SHP77 (cell line): ENCODE measurements around the gene CXorf58.

Source experiments
- DNase-seq, 2 experiments: peaks; one replicate each; lab custom pipeline; 2025; lab: John Stamatoyannopoulos, UW

CXorf58 gene

GRCh38 chrX:23901060-23901459 lies 6.7 kb upstream of the CXorf58 start:
- DNase-seq, result no peak

- DNase-seq, result peak; percentile 52
These were observed 6.0 kb upstream of the CXorf58 start for GRCh38 chrX:23901805-23902204.

- peak; percentile 7 to 17 for DNase-seq
These were observed 5.4 kb upstream of the CXorf58 start for GRCh38 chrX:23902419-23902818.

GRCh38 chrX:23904096-23904495 lies 3.7 kb upstream of the CXorf58 start:
- DNase-seq, result no peak

- DNase-seq, result no peak
These were observed 702 bp upstream of the CXorf58 start for GRCh38 chrX:23907111-23907497.

- DNase-seq, result no peak
These were observed 606 bp downstream of the CXorf58 start for GRCh38 chrX:23908219-23909004.

- DNase-seq, result no peak
These were observed 3.5 kb downstream of the CXorf58 start for GRCh38 chrX:23911126-23911835.

GRCh38 chrX:23919148-23919547 lies 11.3 kb downstream of the CXorf58 start:
- no peak for DNase-seq

GRCh38 chrX:23919706-23920320 lies 12.0 kb downstream of the CXorf58 start:
- DNase-seq, result no peak

GRCh38 chrX:23926015-23926414 lies 18.2 kb downstream of the CXorf58 start:
- no peak for DNase-seq

- DNase-seq, result no peak
These were observed 23.2 kb downstream of the CXorf58 start for GRCh38 chrX:23930894-23931604.

GRCh38 chrX:23932046-23932445 lies 24.2 kb downstream of the CXorf58 start:
- DNase-seq, result no peak

GRCh38 chrX:23935106-23935505 lies 27.3 kb downstream of the CXorf58 start:
- DNase-seq, result no peak

GRCh38 chrX:23936180-23936579 lies 28.4 kb downstream of the CXorf58 start:
- DNase-seq, result no peak

- DNase-seq, result no peak
These were observed 29.3 kb downstream of the CXorf58 start for GRCh38 chrX:23937100-23937499.

- no peak for DNase-seq
These were observed 30.9 kb downstream of the CXorf58 start for GRCh38 chrX:23938690-23939089.

GRCh38 chrX:23939203-23939602 lies 31.4 kb downstream of the CXorf58 start:
- DNase-seq, result no peak

- DNase-seq, result no peak
These were observed 36.4 kb downstream of the CXorf58 start for GRCh38 chrX:23944234-23944633.

- DNase-seq, result no peak
These were observed 37.4 kb downstream of the CXorf58 start for GRCh38 chrX:23945206-23945605.

GRCh38 chrX:23952391-23952790 lies 44.6 kb downstream of the CXorf58 start:
- DNase-seq, result no peak

GRCh38 chrX:23952984-23953907 lies 45.4 kb downstream of the CXorf58 start:
- no peak for DNase-seq
